HG03045 (cell line): ENCODE results near the gene BCO1.
A peak's percentile ranks its signal among the peaks of the same experiment; 100 is the strongest.

Experiments used
- ATAC-seq: cut with Tn5 transposase; IDR thresholded peaks from one replicate; pipeline ENCODE4 v1.9.1; 2021; ENCODE audit warnings: mild to moderate bottlenecking, moderate library complexity; ENCODE audit not compliant: unreplicated experiment

BCO1 gene

DNA sequence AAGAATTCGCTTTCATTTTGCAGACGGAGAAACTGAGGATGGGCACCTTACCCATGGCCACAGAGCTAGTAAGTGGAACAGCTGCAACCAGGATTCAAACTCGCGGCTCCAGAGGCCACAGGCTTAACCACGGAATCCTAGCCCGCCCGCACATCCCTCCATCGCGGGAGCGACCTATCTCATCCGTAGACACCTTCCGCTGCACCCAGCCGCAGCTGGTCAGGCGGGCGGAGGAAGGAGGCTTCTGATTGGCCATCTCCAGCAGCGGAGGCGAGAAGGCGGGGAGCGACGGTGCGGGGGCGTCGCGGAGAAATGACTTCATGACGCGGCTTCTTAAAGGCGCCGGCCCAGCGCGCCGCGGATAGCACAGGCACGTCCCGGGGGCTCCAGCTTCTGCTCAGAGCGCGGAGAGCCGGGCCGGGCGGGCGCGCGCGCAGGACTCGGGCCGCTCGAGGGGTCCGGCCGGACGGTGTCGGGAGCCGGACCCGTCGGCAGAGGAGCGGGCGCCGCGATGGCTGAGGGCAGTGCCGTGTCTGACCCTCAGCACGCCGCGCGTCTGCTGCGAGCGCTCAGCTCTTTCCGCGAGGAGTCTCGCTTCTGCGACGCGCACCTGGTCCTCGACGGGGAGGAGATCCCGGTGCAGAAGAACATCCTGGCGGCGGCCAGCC lies 76.2 kb downstream of the BCO1 start, which contains the start of gene GAN:
Gene GAN, plus strand, starts transcription at position 360 of the 668 bp plus-strand sequence. Its CDS starts 152 bp downstream, at position 512.
- ATAC-seq: peak; percentile 94

DNA sequence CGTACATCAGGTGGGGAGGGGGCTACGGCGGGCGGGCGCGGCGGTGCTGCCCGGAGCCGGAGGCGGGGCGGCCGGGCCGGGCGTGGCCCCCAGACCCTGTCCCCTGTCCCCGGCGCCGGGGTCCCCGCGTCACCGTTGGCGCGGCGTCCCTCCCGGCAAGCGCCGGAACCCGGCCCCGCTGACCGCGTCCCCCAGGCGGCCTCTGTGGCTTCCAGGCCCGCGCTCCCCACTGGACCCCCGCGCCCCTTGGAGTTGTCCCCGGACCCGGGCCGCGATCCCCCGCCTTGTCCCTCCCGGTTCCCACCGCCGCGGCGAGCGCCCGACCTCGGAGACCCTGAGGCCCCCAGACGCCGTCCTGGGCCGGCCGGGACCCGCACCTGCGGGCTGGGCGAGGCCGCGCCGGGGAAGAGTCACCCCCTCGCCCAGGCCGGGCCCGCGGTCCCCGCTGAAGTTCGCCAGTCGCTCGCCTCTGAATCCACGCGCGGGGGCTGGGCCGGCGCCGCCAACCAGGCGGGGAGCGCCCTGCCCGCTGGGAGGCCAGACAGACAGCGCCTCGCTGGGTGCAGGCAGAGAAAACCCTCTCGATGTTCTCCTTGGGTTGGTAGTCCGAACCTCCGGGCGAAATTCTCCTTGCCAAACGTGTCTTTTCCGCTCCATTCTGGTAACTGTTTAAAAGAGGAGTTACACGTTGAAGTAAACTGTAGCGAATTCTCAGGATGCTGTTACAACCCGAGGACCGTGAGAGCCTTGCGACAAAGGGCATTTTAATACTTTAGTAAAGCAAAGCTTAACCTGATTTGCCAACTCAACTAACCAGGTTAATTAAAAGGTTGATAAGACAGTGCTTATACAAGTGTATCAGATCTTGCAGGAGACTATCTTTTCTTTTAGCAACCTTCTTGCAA lies 77.0 kb downstream of the BCO1 start:
- peak; percentile 31 for ATAC-seq

DNA sequence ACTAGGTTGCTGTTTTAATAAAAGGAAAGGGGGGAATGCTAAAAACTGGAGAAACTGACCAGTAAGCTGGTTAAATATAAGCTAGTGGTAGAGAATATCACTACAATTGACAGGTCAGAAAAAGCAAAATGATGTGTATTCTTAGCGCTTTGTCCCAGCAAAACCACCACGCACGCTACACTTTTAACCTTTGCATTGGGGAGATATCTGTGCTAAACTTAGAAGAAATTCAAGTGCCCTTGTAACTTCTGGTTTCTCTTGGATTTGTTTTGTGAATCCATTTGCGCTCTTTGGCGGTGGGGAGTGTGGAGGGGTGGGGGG lies 77.6 kb downstream of the BCO1 start:
- no peak for ATAC-seq

DNA sequence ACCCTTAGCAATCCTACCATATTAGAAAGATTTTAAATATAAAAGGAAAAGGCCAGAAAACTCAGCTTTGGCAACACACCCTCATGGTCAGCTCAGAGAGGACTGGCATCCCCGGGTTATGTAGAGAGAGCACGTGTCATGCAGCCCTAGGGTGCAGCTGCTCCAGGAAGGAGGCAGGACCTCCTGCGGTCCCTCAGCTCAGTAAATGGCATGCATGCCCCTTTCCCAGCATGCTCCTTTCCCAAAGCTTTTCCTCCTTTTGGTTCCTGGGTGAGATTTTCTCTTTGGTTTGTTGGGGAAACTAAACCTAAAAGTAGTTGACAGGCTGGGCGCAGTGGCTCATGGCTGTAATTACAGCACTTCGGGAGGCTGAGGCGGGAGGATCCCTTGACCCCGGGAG lies 80.2 kb downstream of the BCO1 start:
- no peak for ATAC-seq

DNA sequence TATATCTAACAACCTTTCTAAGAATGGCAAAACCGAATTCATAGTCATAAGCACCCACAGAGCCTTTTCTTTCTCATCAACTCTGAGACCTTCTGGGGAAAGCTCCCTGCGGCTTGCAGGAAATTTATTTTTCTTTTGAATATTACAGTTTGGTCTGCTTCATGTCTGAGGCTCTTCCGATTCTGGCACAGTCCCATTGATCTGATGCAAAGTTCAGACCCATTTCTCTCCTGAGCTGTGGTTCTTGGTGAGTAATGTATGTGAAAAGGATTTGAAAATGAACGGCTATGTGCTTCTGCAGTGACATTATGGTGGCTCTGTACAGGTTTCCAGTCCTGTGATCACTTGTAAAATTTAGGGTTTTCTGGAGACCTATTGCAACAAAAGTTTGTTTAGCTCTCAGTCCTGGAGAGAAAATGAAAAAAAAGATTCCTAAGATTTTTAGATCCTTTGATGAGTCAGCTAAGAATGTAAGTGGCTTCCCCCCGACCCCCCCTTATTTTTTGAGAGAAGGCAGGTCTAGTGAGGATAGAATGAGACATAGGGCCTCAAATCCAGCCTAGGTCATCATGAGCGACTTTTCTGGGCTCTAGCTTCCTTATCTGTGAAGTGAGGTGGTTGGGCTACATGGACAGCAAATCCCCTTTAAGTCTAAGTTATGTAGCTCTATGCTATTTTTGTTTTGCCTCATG lies 80.9 kb downstream of the BCO1 start:
- no peak for ATAC-seq

DNA sequence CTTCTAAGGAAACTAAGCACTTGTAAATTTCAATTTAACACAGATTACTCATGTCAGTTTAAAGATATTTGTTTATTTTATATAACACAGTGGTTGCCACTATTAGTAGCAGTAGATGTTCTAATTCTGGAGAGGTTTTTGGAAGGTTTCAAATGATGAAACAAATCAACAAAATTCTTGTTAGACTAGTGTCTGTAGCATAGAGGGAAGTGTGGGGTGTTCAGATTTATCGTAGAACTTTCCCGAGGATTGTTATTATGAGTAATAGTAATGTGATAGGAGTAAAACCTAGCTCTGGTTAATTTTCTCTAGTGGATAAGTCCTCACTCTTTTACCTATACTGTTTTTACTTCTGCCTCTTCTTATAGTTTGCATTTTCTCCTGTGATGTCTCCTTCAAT lies 82.5 kb downstream of the BCO1 start:
- no peak for ATAC-seq

DNA sequence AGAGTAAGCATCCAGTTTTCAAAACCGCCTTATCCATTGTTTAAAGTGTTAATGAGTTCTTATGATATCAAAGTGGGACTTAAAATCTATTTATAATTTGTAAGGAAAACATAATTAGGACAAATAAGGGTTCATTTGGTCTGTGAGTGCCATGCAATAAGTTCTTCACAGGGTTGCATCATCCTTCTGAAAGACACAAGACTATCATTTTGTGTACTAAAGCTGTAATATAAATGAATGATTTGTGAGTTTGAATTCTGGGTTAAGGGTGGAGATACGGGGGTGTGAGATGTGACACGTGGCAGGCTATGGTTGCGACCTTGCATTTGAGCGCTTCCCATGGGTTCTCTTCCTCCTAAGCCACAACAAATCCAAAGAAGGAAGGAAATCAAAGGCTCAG lies 83.0 kb downstream of the BCO1 start:
- no peak for ATAC-seq

DNA sequence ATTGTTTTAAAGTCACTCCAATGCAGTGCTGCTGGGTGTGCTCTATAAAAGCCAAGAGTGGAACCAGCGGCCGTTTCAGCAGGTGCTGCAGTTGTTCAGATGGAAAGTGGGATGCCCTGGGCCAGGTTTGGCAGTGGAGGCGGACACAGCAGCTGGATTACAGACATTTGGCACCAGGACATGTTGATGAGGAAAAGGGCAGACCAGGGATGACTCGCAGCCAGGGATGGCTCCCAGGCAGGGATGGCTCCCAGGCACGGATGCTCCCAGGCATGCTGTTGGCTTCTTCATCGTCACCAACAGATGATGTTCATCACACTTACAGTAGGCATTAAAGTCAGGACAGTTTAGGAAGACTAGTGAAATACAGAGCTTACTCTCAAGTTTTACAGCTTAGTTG lies 86.3 kb downstream of the BCO1 start:
- ATAC-seq: no peak

DNA sequence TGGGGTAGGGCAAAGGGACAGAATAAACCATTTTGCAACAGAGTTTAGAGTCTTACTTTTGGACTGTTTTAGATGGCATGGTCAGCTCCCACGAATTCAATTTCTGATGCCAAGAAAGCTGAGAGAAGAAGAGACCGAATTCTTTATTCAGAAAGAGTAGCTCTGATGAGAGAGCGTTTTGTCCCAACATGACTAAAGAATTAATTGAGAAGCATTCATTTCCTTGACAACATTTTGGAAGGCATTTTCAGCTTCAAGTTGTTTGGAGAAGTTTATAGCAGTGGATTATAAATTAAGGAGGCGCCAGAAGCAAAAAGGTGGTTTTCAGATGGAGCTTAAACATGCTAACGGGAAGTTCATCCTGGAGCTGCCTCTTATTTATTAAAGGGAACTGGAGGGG lies 88.5 kb downstream of the BCO1 start:
- no peak for ATAC-seq

DNA sequence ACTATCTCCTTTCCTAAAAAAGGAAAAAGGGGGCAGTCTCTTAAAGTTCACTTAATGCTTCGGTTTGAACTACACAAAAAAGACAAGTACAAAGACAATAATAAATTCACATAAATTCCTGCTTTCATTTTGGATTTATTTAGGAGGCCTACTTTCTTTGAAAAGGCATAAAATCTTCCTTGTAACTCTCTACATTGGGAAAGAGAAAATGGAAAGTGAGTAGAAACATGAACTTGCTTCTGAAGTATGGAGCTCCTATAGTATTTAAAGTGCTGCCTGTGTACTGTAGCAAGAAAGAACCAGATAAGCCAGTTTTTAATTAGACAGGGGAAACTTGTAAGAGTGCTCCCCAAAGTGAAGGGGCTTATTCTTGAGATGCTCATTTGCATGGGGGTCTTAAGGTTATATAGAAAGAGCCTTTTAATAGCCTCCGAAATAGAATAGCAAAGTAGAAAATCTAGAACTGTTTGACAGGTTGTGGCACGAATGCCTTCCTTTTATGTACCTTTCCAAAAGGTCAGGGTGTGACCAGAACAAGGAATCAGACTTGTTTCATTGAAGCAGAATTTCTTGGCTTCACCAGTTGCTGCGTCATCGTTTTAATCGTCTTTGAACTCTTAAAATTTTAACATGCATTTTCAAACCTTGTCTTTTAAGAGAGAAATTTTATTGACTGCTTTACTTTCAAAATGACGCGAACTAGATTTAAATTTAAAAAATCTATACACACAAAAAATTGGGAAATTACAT lies 89.1 kb downstream of the BCO1 start:
- no peak for ATAC-seq

DNA sequence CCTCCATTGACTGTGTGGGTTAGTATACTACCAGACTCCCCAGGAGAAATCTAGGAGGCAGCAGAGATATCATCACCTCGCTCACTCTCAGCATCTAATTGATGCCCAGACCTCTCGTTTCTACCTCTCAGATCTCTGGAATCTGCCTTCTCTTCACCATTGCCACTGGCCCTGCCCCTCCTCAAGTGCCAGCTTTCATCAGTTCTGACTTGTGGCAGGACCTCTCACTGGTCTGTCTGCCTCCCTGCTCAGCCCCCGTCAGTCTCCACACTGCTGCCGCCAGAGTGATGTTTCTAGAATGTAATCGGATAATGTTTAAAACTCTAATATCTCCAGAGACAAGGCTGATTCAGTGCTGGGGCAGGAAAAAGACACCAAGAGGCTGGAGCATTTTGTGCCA lies 91.5 kb downstream of the BCO1 start:
- no peak for ATAC-seq

DNA sequence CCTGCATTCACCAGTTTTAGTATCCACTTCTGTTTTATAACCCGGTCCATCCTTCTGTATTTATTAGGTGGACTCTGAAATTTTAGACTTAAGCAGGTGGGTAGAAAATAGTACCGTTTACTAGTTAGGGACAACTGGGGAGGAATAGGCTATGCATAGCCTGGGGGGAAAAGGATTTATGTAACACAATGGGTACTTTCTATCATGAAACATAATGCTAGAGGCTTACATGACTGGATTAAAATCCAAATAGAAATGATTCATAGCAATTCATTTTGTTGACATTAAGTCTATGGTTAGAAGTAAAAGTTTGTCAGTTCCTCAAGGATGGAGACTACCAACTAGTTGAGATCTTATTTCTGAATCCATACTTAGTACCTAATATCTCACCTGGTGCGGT lies 94.9 kb downstream of the BCO1 start:
- ATAC-seq: no peak

DNA sequence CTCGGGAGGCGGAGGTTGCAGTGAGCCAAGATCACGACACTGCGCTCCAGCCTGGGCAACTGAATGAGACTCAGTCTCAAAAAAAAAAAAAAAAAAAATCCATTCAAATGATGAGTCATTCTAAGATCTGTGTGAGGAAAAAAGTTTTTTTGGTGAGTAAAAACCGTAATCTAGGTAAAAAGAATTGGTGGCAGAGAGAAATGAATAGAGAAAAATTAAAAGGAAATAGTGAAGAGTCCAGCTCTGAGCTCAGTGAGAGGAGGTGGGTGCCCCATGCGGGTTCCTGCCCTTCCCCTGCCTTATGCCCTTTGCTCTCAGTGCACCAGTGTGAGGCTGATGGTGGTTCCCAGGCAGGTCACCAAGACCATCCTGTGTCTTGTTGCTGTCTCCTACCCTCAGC lies 97.2 kb downstream of the BCO1 start:
- no peak for ATAC-seq

DNA sequence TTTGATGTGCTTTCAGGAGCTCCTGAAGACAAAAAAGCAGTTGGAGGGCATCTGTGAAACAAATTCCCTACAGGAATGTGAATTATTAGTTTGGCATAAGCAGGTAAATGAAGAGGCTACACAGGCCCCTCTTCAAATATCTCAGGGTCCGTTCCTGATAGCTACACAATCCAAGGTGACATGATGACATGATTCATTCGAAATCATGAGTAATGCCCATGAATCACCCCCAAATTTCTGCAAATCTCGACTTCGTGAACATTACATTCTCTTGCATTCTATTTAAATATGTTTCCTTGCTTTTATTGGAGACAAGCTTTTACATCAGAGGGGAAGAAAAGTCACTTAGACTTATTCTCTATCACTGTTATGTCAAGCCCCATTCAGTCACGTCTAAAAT lies 98.6 kb downstream of the BCO1 start:
- ATAC-seq: no peak
